Measurements from ENCODE around the gene THSD7A.

DNA sequence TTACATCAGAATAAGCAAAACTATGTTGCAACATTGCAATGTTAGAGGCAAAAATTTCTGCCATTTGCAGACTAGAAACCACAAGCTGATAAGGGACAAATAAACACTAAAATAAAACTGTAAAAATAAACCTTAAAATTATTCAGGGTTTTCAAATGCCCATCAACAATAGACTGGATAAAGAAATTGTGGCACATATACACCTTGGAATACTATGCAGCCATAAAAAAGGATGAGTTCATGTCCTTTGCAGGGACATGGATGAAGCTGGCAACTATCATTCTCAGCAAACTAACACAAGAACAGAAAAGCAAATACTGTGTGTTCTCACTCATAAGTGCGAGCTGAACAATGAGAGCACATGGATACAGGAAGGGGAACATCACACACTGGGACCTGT, 473.4 kb downstream of the THSD7A start:
- TF ChIP-seq POLR2A (IDR thresholded peaks at IDR 0.05; ENCODE audit: low read depth, low read length) (no peak), POLR2AphosphoS5 (IDR thresholded peaks at IDR 0.05; ENCODE audit: low read depth, low read length) (no peak), TAF1 (IDR thresholded peaks at IDR 0.05; ENCODE audit: borderline replicate concordance, low read depth, low read length) (no peak)

All from GM12892 (cell line).